Stomach (tissue), 9 donors: ENCODE results near the gene VWA8. TPM values are rescaled to one million over a fixed set of nuclear protein-coding genes. Genes with fewer than 3 reads are reported as not detected.
A peak's percentile ranks its signal among the peaks of the same experiment; 100 is the strongest.

Source experiments
- DNase-seq, 2 donors: peaks; one replicate each; pipeline versions ENCODE4 v3.0.0 to v3.0.0-alpha.2; 2013 to 2019
- H3K27ac ChIP-seq, 5 donors: fragments of 200-600 bp in 4 of 5; sonication (generic) in 4 of 5; one replicate each; pipeline ENCODE4 v1.5.1; 2013 to 2019; ENCODE audit warnings: mild to moderate bottlenecking in 1 of 5, moderate library complexity in 1 of 5
- H3K27me3 ChIP-seq, 3 donors: fragments of 200-600 bp; sonication (generic); one replicate each; pipeline ENCODE4 v1.5.1; 2017 to 2019; ENCODE audit warnings: mixed run types in 1 of 3
- H3K36me3 ChIP-seq, 4 donors: fragments of 200-600 bp; sonication (generic); 1 replicate in 3 of 4; 2 replicates in 1 of 4; pipeline ENCODE4 v1.5.1; 2016 to 2019
- H3K4me1 ChIP-seq, 4 donors: fragments of 200-600 bp; sonication (generic); one replicate each; pipeline ENCODE4 v1.5.1; 2016 to 2019
- H3K4me3 ChIP-seq, 4 donors: fragments of 200-600 bp; sonication (generic) in 3 of 4; one replicate each; pipeline ENCODE4 v1.5.1; 2016 to 2019; ENCODE audit warnings: mild to moderate bottlenecking in 1 of 4
- H3K9me3 ChIP-seq, 4 donors: fragments of 200-600 bp; sonication (generic); one replicate each; pipeline ENCODE4 v1.5.1; 2016 to 2019
- EP300 ChIP-seq: sonication (generic); formaldehyde crosslinking; IDR thresholded peaks from one replicate; pipeline ENCODE4 v1.6.1; 2017; ENCODE audit warnings: antibody characterized with exemption
- POLR2A ChIP-seq, 4 donors: fragments of 450-650 bp; IDR thresholded peaks; one replicate each; pipeline ENCODE4 v1.6.1; 2016; ENCODE audit warnings: antibody characterized with exemption in 4 of 4, control low read depth in 2 of 4, mild to moderate bottlenecking in 1 of 4, moderate library complexity in 1 of 4
- POLR2AphosphoS5 ChIP-seq, 3 donors: sonication (generic); formaldehyde crosslinking; IDR thresholded peaks; one replicate each; pipeline ENCODE4 v1.6.1; 2016; ENCODE audit warnings: antibody characterized with exemption in 3 of 3
- WGBS, 5 donors: extraction: QIAGEN DNeasy Blood & Tissue Kit in 3 of 5; methylation state at CpG; one replicate each; pipeline versions ENCODE4 v1.1.5 to v1.1.7; 2013 to 2018; 5-methylcytosine and 5-hydroxymethylcytosine counted together
- intact Hi-C: fragments of 100-400 bp; cut with DNase I; formaldehyde crosslinking; loops from one replicate; pipeline ENCODE4 v1.15.1; 2023; ENCODE audit warnings: low total_unique reads
- polyA plus RNA-seq, 3 donors: library from polyadenylated mRNA; stranded (reverse); fragments of 200-250 nt; gene quantifications; one replicate each; pipeline ENCODE4 v1.2.3, GENCODE V29; 2013
- total RNA-seq, 5 donors: library from RNA; depleted of rRNA; stranded (reverse); fragments of >200 nt; gene quantifications; one replicate each; pipeline versions ENCODE4 v1.1.0 to v1.2.3, GENCODE V29; 2014 to 2016
- TF ChIP-seq, protein P1 (sequence below), 7 experiments: fragments of 450-650 bp in 4 of 7; fragments of 200-600 bp in 3 of 7; sonication (generic) in 3 of 7; IDR thresholded peaks; one replicate each; pipeline ENCODE4 v1.5.1; 2016 to 2019; ENCODE audit warnings: antibody characterized with exemption in 7 of 7, control low read depth in 2 of 7, mild to moderate bottlenecking in 1 of 7
- donor health status: healthy with polysubstance abuse.
- donor health status: Bipolar disorder and iron deficiency.
- donor health status: healthy.

The VWA8 gene
- total and polyA plus RNA-seq, 8 donors: 3.3 to 99.2 (median 25.4) TPM

DNA sequence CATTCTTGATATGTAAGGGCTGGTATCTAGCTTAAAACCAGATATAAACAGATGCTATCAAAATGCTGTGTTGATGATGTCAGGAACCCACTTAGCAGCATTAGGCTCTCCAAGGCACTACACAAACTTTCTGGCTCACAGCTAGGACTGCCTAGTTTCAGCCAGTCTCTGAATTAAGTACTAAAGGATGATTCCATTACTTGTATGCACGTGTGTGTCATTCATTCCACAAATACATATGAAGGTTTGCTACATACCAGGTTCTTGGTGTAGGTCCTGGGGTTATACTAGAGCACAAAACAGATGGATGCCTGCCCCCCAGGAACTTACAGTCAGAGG lies 352.1 kb downstream of the VWA8 start:
- Histone ChIP-seq H3K27me3 (no peaks in the 10 kb centered on the region), H3K9me3 (no peaks in the 10 kb centered on the region), H3K4me1 (peaks cover 0 to 19% (median 4%) of the 10 kb centered on the region in 4 donors), H3K27ac (no peak overlapping the region), H3K4me3 (no peak overlapping the region), H3K36me3 (peaks cover 6 to 72% (median 49%) of the 10 kb centered on the region in 4 donors)
- 71 to 82% (median 75%) methylated on average over 1 of the region's 1 CpG for WGBS, 5 donors
- TF ChIP-seq POLR2AphosphoS5 (IDR thresholded peaks at IDR 0.05): no peak
- TF ChIP-seq, protein P1, sequence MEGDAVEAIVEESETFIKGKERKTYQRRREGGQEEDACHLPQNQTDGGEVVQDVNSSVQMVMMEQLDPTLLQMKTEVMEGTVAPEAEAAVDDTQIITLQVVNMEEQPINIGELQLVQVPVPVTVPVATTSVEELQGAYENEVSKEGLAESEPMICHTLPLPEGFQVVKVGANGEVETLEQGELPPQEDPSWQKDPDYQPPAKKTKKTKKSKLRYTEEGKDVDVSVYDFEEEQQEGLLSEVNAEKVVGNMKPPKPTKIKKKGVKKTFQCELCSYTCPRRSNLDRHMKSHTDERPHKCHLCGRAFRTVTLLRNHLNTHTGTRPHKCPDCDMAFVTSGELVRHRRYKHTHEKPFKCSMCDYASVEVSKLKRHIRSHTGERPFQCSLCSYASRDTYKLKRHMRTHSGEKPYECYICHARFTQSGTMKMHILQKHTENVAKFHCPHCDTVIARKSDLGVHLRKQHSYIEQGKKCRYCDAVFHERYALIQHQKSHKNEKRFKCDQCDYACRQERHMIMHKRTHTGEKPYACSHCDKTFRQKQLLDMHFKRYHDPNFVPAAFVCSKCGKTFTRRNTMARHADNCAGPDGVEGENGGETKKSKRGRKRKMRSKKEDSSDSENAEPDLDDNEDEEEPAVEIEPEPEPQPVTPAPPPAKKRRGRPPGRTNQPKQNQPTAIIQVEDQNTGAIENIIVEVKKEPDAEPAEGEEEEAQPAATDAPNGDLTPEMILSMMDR (IDR thresholded peaks at IDR 0.05): no peak
- TF ChIP-seq EP300: no peak
- no peak for TF ChIP-seq POLR2A (IDR thresholded peaks at IDR 0.05)
- no peak for DNase-seq
- intact Hi-C loops: no loop called here

GRCh38 chr13:41608111-41608838 lies 352.6 kb downstream of the VWA8 start:
- peaks cover 6 to 71% (median 51%) of the 10 kb centered on the region in 4 donors for H3K36me3 ChIP-seq

DNA sequence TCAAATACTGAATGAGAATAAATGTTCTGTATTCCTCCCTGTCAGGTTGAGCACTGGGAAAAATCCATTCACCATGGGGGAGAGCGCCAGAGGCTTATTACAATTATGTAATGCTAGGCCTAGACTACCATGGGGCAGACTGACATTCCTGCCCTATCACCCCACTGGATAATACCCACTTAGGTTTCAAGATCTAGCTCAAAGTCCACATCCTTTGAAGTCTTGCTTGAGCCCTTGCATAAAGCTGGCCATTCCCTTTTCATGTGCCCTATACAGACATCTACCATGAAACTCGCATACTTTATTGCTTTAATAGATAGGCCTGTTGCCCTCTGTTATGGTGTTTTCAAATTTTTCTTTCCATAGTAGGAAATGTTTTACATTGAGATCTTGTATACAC lies 354.3 kb downstream of the VWA8 start:
- WGBS, 5 donors: 57 to 89% (median 64%) methylated on average over 2 of the region's 2 CpGs
- TF ChIP-seq POLR2AphosphoS5 (IDR thresholded peaks at IDR 0.05): no peak
- no peak for TF ChIP-seq POLR2A (IDR thresholded peaks at IDR 0.05)
- no peak for TF ChIP-seq EP300
- TF ChIP-seq, protein P1 (IDR thresholded peaks at IDR 0.05): no peak
- peak in 1 of 2 donors; percentile 39 for DNase-seq
- H3K36me3 ChIP-seq: peaks cover 6 to 68% (median 50%) of the 10 kb centered on the region in 4 donors
- intact Hi-C loops: no loop called here
- H3K4me1 ChIP-seq: peaks cover 0 to 14% (median 4%) of the 10 kb centered on the region in 4 donors
- no peak overlapping the region for H3K27ac ChIP-seq
- no peaks in the 10 kb centered on the region for H3K27me3 ChIP-seq
- no peak overlapping the region for H3K4me3 ChIP-seq
- H3K9me3 ChIP-seq: no peaks in the 10 kb centered on the region

More at GRCh38 chr13:41608111-41608838, 352.6 kb downstream of the VWA8 start:
- Histone ChIP-seq H3K4me3 (no peak overlapping the region), H3K9me3 (no peaks in the 10 kb centered on the region), H3K27ac (no peak overlapping the region), H3K4me1 (peaks cover 0 to 14% (median 4%) of the 10 kb centered on the region in 4 donors), H3K27me3 (no peaks in the 10 kb centered on the region)
- TF ChIP-seq POLR2A (IDR thresholded peaks at IDR 0.05) (no peak), POLR2AphosphoS5 (IDR thresholded peaks at IDR 0.05) (no peak), EP300 (no peak)
- TF ChIP-seq, protein P1 (IDR thresholded peaks at IDR 0.05): no peak
- WGBS, 5 donors: 86 to 95% (median 90%) methylated on average over 5 of the region's 5 CpGs
- DNase-seq: no peak
- intact Hi-C loops: no loop called here

DNA sequence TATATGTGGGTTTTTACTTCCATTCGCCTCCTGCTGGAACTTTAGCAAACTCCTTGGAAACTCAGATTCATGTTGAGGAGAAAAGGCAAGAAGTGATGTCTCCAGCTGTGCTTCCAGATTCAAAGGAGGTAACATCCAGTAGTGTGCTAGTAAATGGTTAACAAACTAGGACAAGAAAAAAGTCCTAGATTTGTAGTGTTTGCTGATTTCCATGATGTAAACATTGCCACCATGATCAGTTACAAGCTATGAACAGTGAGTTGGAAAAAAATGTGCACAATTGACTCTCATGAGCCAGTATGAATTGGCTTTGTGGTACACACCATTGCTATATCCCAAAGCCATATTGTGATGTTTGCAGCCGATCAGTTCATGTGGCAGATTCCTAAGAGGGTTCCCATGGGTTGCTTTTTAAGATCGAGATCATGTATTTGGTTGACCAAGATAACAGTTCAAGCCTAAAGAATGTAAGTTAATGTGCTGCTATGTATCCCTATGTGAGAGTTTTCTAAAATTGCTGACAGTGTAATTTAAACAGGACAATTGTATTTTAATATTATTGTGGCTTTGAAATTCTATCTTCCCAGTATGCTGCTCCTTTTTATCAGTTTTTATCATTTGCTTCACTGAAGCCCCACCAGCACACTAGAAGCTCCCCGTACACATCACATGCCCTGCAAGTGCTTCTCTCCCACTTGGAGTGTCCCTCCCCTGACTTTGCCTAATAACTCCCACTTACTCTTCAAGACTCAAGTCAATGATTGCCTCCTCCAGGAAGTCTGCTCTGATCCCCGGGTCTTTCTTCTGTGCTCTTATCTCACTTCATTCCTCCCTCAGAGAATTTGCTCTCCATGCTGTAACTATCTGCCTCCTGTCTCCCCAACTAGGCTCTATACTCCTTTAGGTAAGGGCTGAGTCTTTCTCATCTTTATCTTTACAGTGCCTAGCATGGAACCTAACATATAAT lies 355.3 kb downstream of the VWA8 start:
- Histone ChIP-seq H3K27ac (no peak overlapping the region), H3K4me1 (peaks cover 0 to 16% (median 2%) of the 10 kb centered on the region in 4 donors), H3K36me3 (peaks cover 0 to 57% (median 40%) of the 10 kb centered on the region in 4 donors), H3K4me3 (no peak overlapping the region), H3K27me3 (no peaks in the 10 kb centered on the region), H3K9me3 (no peaks in the 10 kb centered on the region)
- 82 to 87% (median 85%) methylated on average over 5 of the region's 5 CpGs for WGBS, 5 donors
- no peak for DNase-seq
- intact Hi-C loops: no loop called here
- TF ChIP-seq EP300 (no peak), POLR2A (IDR thresholded peaks at IDR 0.05) (no peak), POLR2AphosphoS5 (IDR thresholded peaks at IDR 0.05) (no peak)
- TF ChIP-seq, protein P1 (IDR thresholded peaks at IDR 0.05): no peak
